Effector CD8-positive, alpha-beta T cell (primary cell): ENCODE results near the gene MAPK12.

Experiments
- DNase-seq: peaks from one replicate; lab custom pipeline; 2025; lab: John Stamatoyannopoulos, UW

Gene MAPK12

GRCh38 chr22:50232481-50233151 lies 28.9 kb downstream of the MAPK12 start:
- DNase-seq, result no peak

- no peak for DNase-seq
These were observed 32.1 kb downstream of the MAPK12 start for GRCh38 chr22:50229370-50229769.

- DNase-seq, result no peak
These were observed 33.1 kb downstream of the MAPK12 start for GRCh38 chr22:50228366-50228765.

GRCh38 chr22:50227579-50228215 lies 33.8 kb downstream of the MAPK12 start:
- no peak for DNase-seq

GRCh38 chr22:50226875-50227165 lies 34.7 kb downstream of the MAPK12 start:
- no peak for DNase-seq

GRCh38 chr22:50226063-50226874 lies 35.2 kb downstream of the MAPK12 start:
- no peak for DNase-seq

- DNase-seq, result no peak
These were observed 36.1 kb downstream of the MAPK12 start for GRCh38 chr22:50225200-50225969.

GRCh38 chr22:50224071-50224470 lies 37.4 kb downstream of the MAPK12 start:
- no peak for DNase-seq

GRCh38 chr22:50222508-50222907 lies 39.0 kb downstream of the MAPK12 start:
- DNase-seq, result no peak

- DNase-seq, result no peak
These were observed 39.8 kb downstream of the MAPK12 start for GRCh38 chr22:50221410-50222300.

GRCh38 chr22:50220603-50221409 lies 40.7 kb downstream of the MAPK12 start:
- DNase-seq, result no peak

GRCh38 chr22:50219800-50220602 lies 41.5 kb downstream of the MAPK12 start:
- no peak for DNase-seq

GRCh38 chr22:50218996-50219727 lies 42.3 kb downstream of the MAPK12 start:
- no peak for DNase-seq

GRCh38 chr22:50218153-50218995 lies 43.1 kb downstream of the MAPK12 start:
- DNase-seq, result no peak

GRCh38 chr22:50217543-50218152 lies 43.8 kb downstream of the MAPK12 start:
- DNase-seq, result no peak

- no peak for DNase-seq
These were observed 44.6 kb downstream of the MAPK12 start for GRCh38 chr22:50216684-50217520.
